Vagina (tissue), 2 donors: ENCODE measurements around the gene MARVELD1. TPM values are rescaled to one million over a fixed set of nuclear protein-coding genes. Genes with fewer than 3 reads are reported as not detected.

Experiments
- DNase-seq, 2 donors: peaks; one replicate each; pipeline ENCODE4 v3.0.0-alpha.2; 2017; ENCODE audit errors: extremely low spot score in 2 of 2
- H3K27ac ChIP-seq: fragments of 200-600 bp; sonication (generic); one replicate; pipeline ENCODE4 v1.5.1; 2019
- H3K27me3 ChIP-seq: fragments of 200-600 bp; sonication (generic); one replicate; pipeline ENCODE4 v1.5.1; 2019
- H3K36me3 ChIP-seq, 2 donors: fragments of 200-600 bp; sonication (generic); one replicate each; pipeline ENCODE4 v1.5.1; 2017 to 2019
- H3K4me1 ChIP-seq: fragments of 200-600 bp; sonication (generic); one replicate; pipeline ENCODE4 v1.5.1; 2019
- H3K4me3 ChIP-seq, 2 donors: fragments of 200-600 bp; sonication (generic); 1 replicate in 1 of 2; 2 replicates in 1 of 2; pipeline ENCODE4 v1.5.1; 2016 to 2019
- H3K9me3 ChIP-seq: fragments of 200-600 bp; sonication (generic); one replicate; pipeline ENCODE4 v1.5.1; 2019
- CTCF ChIP-seq, 3 experiments: fragments of 450-650 bp in 2 of 3; fragments of 200-600 bp in 1 of 3; sonication (generic) in 1 of 3; IDR thresholded peaks; one replicate each; pipeline ENCODE4 v1.5.1; 2017 to 2019; ENCODE audit warnings: antibody characterized with exemption in 3 of 3, mild to moderate bottlenecking in 2 of 3, moderate library complexity in 2 of 3
- POLR2A ChIP-seq, 2 donors: fragments of 450-650 bp; IDR thresholded peaks; one replicate each; pipeline ENCODE4 v1.6.1; 2017; ENCODE audit warnings: antibody characterized with exemption in 2 of 2, mild to moderate bottlenecking in 2 of 2, moderate library complexity in 2 of 2
- POLR2AphosphoS5 ChIP-seq, 2 donors: sonication (generic); formaldehyde crosslinking; IDR thresholded peaks; one replicate each; pipeline ENCODE4 v1.9.0; 2017; ENCODE audit warnings: antibody characterized with exemption in 2 of 2, mild to moderate bottlenecking in 2 of 2, low read depth in 1 of 2; ENCODE audit not compliant: insufficient read depth in 1 of 2
- intact Hi-C: fragments of 100-400 bp; cut with DNase I; formaldehyde crosslinking; loops from one replicate; pipeline ENCODE4 v1.15.1; 2023
- total RNA-seq: library from RNA; depleted of rRNA; stranded (reverse); fragments of >200 nt; gene quantifications from one replicate; pipeline ENCODE4 v1.2.3, GENCODE V29; 2016

MARVELD1 gene
- total RNA-seq, 1 donor from 2014 or later, result 24.1 TPM

GRCh38 chr10:97705006-97705670 lies 8.4 kb upstream of the MARVELD1 start:
- no peak for DNase-seq
- no peak for TF ChIP-seq CTCF (IDR thresholded peaks at IDR 0.05)
- TF ChIP-seq POLR2AphosphoS5 (IDR thresholded peaks at IDR 0.05; ENCODE audit: insufficient read depth in 1 of 2, low read depth in 1 of 2), result no peak
- TF ChIP-seq POLR2A (IDR thresholded peaks at IDR 0.05), result no peak
- Histone ChIP-seq H3K4me1 (peaks cover 21% of the 10 kb centered on the region), H3K36me3 (no peaks in the 10 kb centered on the region), H3K27ac (no peak overlapping the region), H3K27me3 (no peaks in the 10 kb centered on the region), H3K4me3 (no peak overlapping the region), H3K9me3 (no peaks in the 10 kb centered on the region)
- intact Hi-C loops, result no loop called here

- H3K27ac ChIP-seq, result peak overlapping the region; percentile 56
- H3K9me3 ChIP-seq, result no peaks in the 10 kb centered on the region
- intact Hi-C loops, result no loop called here
- TF ChIP-seq POLR2AphosphoS5 (IDR thresholded peaks at IDR 0.05; ENCODE audit: insufficient read depth in 1 of 2, low read depth in 1 of 2), result no peak
- no peak for TF ChIP-seq CTCF (IDR thresholded peaks at IDR 0.05)
- TF ChIP-seq POLR2A (IDR thresholded peaks at IDR 0.05), result no peak
- H3K4me1 ChIP-seq, result peaks cover 29% of the 10 kb centered on the region
- H3K4me3 ChIP-seq, result no peak overlapping the region
- no peak for DNase-seq
- H3K27me3 ChIP-seq, result no peaks in the 10 kb centered on the region
- no peaks in the 10 kb centered on the region for H3K36me3 ChIP-seq
Observed at GRCh38 chr10:97707134-97707861, 6.2 kb upstream of the MARVELD1 start.

GRCh38 chr10:97708167-97708566 lies 5.4 kb upstream of the MARVELD1 start:
- no peak for DNase-seq
- H3K4me1 ChIP-seq, result peaks cover 38% of the 10 kb centered on the region
- H3K36me3 ChIP-seq, result no peaks in the 10 kb centered on the region
- H3K9me3 ChIP-seq, result no peaks in the 10 kb centered on the region
- no peaks in the 10 kb centered on the region for H3K27me3 ChIP-seq
- intact Hi-C loops, result no loop called here
- H3K27ac ChIP-seq, result peak overlapping the region; percentile 56
- H3K4me3 ChIP-seq, result no peak overlapping the region
- TF ChIP-seq CTCF (IDR thresholded peaks at IDR 0.05), result no peak
- no peak for TF ChIP-seq POLR2AphosphoS5 (IDR thresholded peaks at IDR 0.05; ENCODE audit: insufficient read depth in 1 of 2, low read depth in 1 of 2)
- TF ChIP-seq POLR2A (IDR thresholded peaks at IDR 0.05), result no peak

GRCh38 chr10:97708976-97709946 lies 4.3 kb upstream of the MARVELD1 start:
- Histone ChIP-seq H3K4me3 (no peak overlapping the region), H3K27me3 (no peaks in the 10 kb centered on the region), H3K4me1 (peaks cover 40% of the 10 kb centered on the region), H3K36me3 (no peaks in the 10 kb centered on the region), H3K27ac (peak overlapping the region; percentile 56), H3K9me3 (no peaks in the 10 kb centered on the region)
- TF ChIP-seq CTCF (IDR thresholded peaks at IDR 0.05), result peak; percentile 67 to 73 (median 73)
- no peak for TF ChIP-seq POLR2A (IDR thresholded peaks at IDR 0.05)
- TF ChIP-seq POLR2AphosphoS5 (IDR thresholded peaks at IDR 0.05; ENCODE audit: insufficient read depth in 1 of 2, low read depth in 1 of 2), result peak in 1 of 2 donors; percentile 50
- DNase-seq, result no peak
- intact Hi-C loops, result no loop called here
